GM23248 (cell line): Measurements from ENCODE around the gene TIFAB. TPM values are rescaled to one million over a fixed set of nuclear protein-coding genes. Genes with fewer than 3 reads are reported as not detected.

Source experiments
- DNase-seq: peaks from one replicate; pipeline ENCODE4 v3.0.0-alpha.2; 2015
- H2AFZ ChIP-seq: fragments of 200-600 bp; sonication (generic); 2 replicates; pipeline ENCODE4 v1.6.1; 2016; ENCODE audit warnings: antibody characterized with exemption
- H3F3A ChIP-seq: fragments of 200-600 bp; sonication (generic); 2 replicates; pipeline ENCODE4 v1.6.1; 2016; ENCODE audit warnings: mild to moderate bottlenecking, antibody characterized with exemption, mixed run types; ENCODE audit not compliant: insufficient read depth
- H3K27ac ChIP-seq: fragments of 200-600 bp; sonication (generic); 2 replicates; pipeline ENCODE4 v1.5.1; 2016; ENCODE audit warnings: mild to moderate bottlenecking
- H3K27me3 ChIP-seq: fragments of 200-600 bp; sonication (generic); replicated peaks from 2 replicates; pipeline ENCODE4 v1.6.1; 2016; ENCODE audit warnings: mild to moderate bottlenecking; ENCODE audit not compliant: insufficient read depth
- H3K36me3 ChIP-seq: fragments of 200-600 bp; sonication (generic); 2 replicates; pipeline ENCODE4 v1.6.1; 2016; ENCODE audit warnings: low read depth, mild to moderate bottlenecking
- H3K4me1 ChIP-seq: fragments of 200-600 bp; sonication (generic); 2 replicates; pipeline ENCODE4 v1.6.1; 2016; ENCODE audit warnings: mild to moderate bottlenecking; ENCODE audit not compliant: insufficient read depth
- H3K4me2 ChIP-seq: fragments of 200-600 bp; sonication (generic); one replicate; pipeline ENCODE4 v1.6.1; 2016; ENCODE audit warnings: mild to moderate bottlenecking; ENCODE audit not compliant: unreplicated experiment
- H3K4me3 ChIP-seq: fragments of 200-600 bp; sonication (generic); 2 replicates; pipeline ENCODE4 v1.5.1; 2016; ENCODE audit warnings: mild to moderate bottlenecking
- H3K79me2 ChIP-seq: fragments of 200-600 bp; sonication (generic); 2 replicates; pipeline ENCODE4 v1.6.1; 2016; ENCODE audit warnings: mild to moderate bottlenecking; ENCODE audit not compliant: insufficient read depth
- H3K9ac ChIP-seq: fragments of 200-600 bp; sonication (generic); 2 replicates; pipeline ENCODE4 v1.6.1; 2016; ENCODE audit warnings: mild to moderate bottlenecking
- H3K9me2 ChIP-seq: fragments of 200-600 bp; sonication (generic); 2 replicates; pipeline ENCODE4 v1.6.1; 2016; ENCODE audit warnings: mixed run types, mild to moderate bottlenecking, moderate library complexity; ENCODE audit not compliant: insufficient read depth
- H3K9me3 ChIP-seq: fragments of 200-600 bp; sonication (generic); one replicate; pipeline ENCODE4 v1.6.1; 2017; ENCODE audit warnings: low read depth
- H4K20me1 ChIP-seq: fragments of 200-600 bp; sonication (generic); 2 replicates; pipeline ENCODE4 v1.6.0; 2016; ENCODE audit not compliant: insufficient read depth
- EZH2 ChIP-seq: fragments of 200-600 bp; sonication (generic); IDR thresholded peaks from 2 replicates; pipeline ENCODE4 v1.6.1; 2018; ENCODE audit warnings: antibody characterized with exemption, mild to moderate bottlenecking; ENCODE audit not compliant: insufficient read depth, poor library complexity, severe bottlenecking
- EZH2phosphoT487 ChIP-seq: fragments of 200-600 bp; sonication (generic); IDR thresholded peaks from 2 replicates; pipeline ENCODE4 v1.6.1; 2018; ENCODE audit warnings: antibody characterized with exemption, moderate library complexity, mild to moderate bottlenecking, low read depth; ENCODE audit not compliant: insufficient read depth
- WGBS, 2 experiments: methylation state at CpG; one replicate each; pipeline ENCODE4 v1.1.6; 2015 to 2017; ENCODE audit warnings: low lambda C conversion rate in 2 of 2, low coverage in 1 of 2; ENCODE audit errors: missing lambda C conversion rate in 2 of 2; 5-methylcytosine and 5-hydroxymethylcytosine counted together
- in situ Hi-C: fragments of 300-500 bp; cut with MboI; formaldehyde crosslinking; loops from 2 replicates; pipeline ENCODE4 v1.15.0; 2020
- polyA plus RNA-seq: library from polyadenylated mRNA; unstranded; fragments of >200 nt; fragmentation: Nextera tagmentation; extraction: Ambion mirVana; gene quantifications from 2 replicates; pipeline ENCODE4 v1.2.1, GENCODE V29; 2016
- total RNA-seq: library from RNA; depleted of rRNA; stranded (reverse); fragments of >200 nt; shearing (Covaris generic); gene quantifications from 2 replicates; pipeline ENCODE4 v1.2.3, GENCODE V29; 2014

The TIFAB gene
- total and polyA plus RNA-seq, 2 experiments from 2014 or later, result not detected

GRCh38 chr5:135434591-135435466, 17.3 kb downstream of the TIFAB start:
- H3K79me2 ChIP-seq, result no peaks in the 10 kb centered on the region
- WGBS, 2 experiments, result 69 to 71% methylated on average over 24 of the region's 24 CpGs
- peak; percentile 34 for DNase-seq
- no peaks in the 10 kb centered on the region for H3K27me3 ChIP-seq
- no peak for TF ChIP-seq EZH2
- TF ChIP-seq EZH2phosphoT487, result no peak
- H3K36me3 ChIP-seq, result no peaks in the 10 kb centered on the region
- H3K4me1 ChIP-seq, result peaks cover 12% of the 10 kb centered on the region; the same call in 1 of the 2 replicates
- H3K4me2 ChIP-seq, result no peak overlapping the region
- no peak overlapping the region for H3K9ac ChIP-seq
- no peaks in the 10 kb centered on the region for H3F3A ChIP-seq
- H3K9me3 ChIP-seq, result no peaks in the 10 kb centered on the region
- in situ Hi-C loops, result no loop called here
- H3K4me3 ChIP-seq, result no peak overlapping the region
- no peak overlapping the region for H2AFZ ChIP-seq
- H4K20me1 ChIP-seq, result no peaks in the 10 kb centered on the region
- no peaks in the 10 kb centered on the region for H3K9me2 ChIP-seq
- H3K27ac ChIP-seq, result no peak overlapping the region

- H3K9ac ChIP-seq, result no peak overlapping the region
- no peak overlapping the region for H3K27ac ChIP-seq
- no peaks in the 10 kb centered on the region for H3K27me3 ChIP-seq
- no peaks in the 10 kb centered on the region for H3K9me2 ChIP-seq
- no peaks in the 10 kb centered on the region for H3K9me3 ChIP-seq
- no peak overlapping the region for H3K4me3 ChIP-seq
- WGBS, 2 experiments, result 90 to 93% methylated on average over 12 of the region's 12 CpGs
- TF ChIP-seq EZH2 (no peak), EZH2phosphoT487 (no peak)
- no peaks in the 10 kb centered on the region for H3F3A ChIP-seq
- H3K36me3 ChIP-seq, result no peaks in the 10 kb centered on the region
- H4K20me1 ChIP-seq, result no peaks in the 10 kb centered on the region
- no peak overlapping the region for H2AFZ ChIP-seq
- H3K4me1 ChIP-seq, result peaks cover 12% of the 10 kb centered on the region; the same call in 1 of the 2 replicates
- peak; percentile 50 for DNase-seq
- in situ Hi-C loops, result no loop called here
- no peaks in the 10 kb centered on the region for H3K79me2 ChIP-seq
- H3K4me2 ChIP-seq, result no peak overlapping the region
Observed at GRCh38 chr5:135433681-135434426, 18.3 kb downstream of the TIFAB start.

GRCh38 chr5:135432113-135432512, 20.0 kb downstream of the TIFAB start:
- in situ Hi-C loops, result no loop called here
- Histone ChIP-seq H3K9ac (no peak overlapping the region), H3K4me3 (no peak overlapping the region), H3F3A (no peaks in the 10 kb centered on the region), H2AFZ (no peak overlapping the region), H3K9me3 (no peaks in the 10 kb centered on the region), H3K36me3 (no peaks in the 10 kb centered on the region), H4K20me1 (no peaks in the 10 kb centered on the region), H3K27me3 (no peaks in the 10 kb centered on the region), H3K27ac (no peak overlapping the region), H3K4me1 (peaks cover 7% of the 10 kb centered on the region; the same call in 1 of the 2 replicates), H3K79me2 (no peaks in the 10 kb centered on the region), H3K4me2 (no peak overlapping the region), H3K9me2 (no peaks in the 10 kb centered on the region)
- WGBS, 2 experiments, result 71% methylated on average over 4 of the region's 4 CpGs
- no peak for TF ChIP-seq EZH2phosphoT487
- TF ChIP-seq EZH2, result no peak
- no peak for DNase-seq

GRCh38 chr5:135430135-135430437, 22.1 kb downstream of the TIFAB start:
- Histone ChIP-seq H3K4me2 (no peak overlapping the region), H3F3A (no peaks in the 10 kb centered on the region), H3K79me2 (no peaks in the 10 kb centered on the region), H3K4me3 (no peak overlapping the region), H4K20me1 (no peaks in the 10 kb centered on the region), H3K9me2 (no peaks in the 10 kb centered on the region), H3K9me3 (no peaks in the 10 kb centered on the region), H3K9ac (no peak overlapping the region), H3K27me3 (no peaks in the 10 kb centered on the region), H3K36me3 (no peaks in the 10 kb centered on the region), H3K4me1 (peaks cover 7% of the 10 kb centered on the region; the same call in 1 of the 2 replicates), H3K27ac (no peak overlapping the region), H2AFZ (no peak overlapping the region)
- in situ Hi-C loops, result no loop called here
- TF ChIP-seq EZH2 (no peak), EZH2phosphoT487 (no peak)
- no peak for DNase-seq
- WGBS, 2 experiments, result 51 to 63% methylated on average over 7 of the region's 7 CpGs
